ENCODE measurements around the gene POU2F3.

POU2F3 gene

GRCh38 chr11:120279502-120279901 is 39.6 kb downstream of the POU2F3 start:
- H3K27me3 ChIP-seq = peaks cover 39% of the 10 kb centered on the region
- no peak for TF ChIP-seq CTCF (IDR thresholded peaks at IDR 0.05)
- H3K36me3 ChIP-seq = no peaks in the 10 kb centered on the region
- H3K27ac ChIP-seq = no peak overlapping the region
- H3K4me1 ChIP-seq (ENCODE audit: control insufficient read depth in 1 of 2, insufficient read depth in 1 of 2, low read depth in 1 of 2, low read length in 1 of 2) = no peaks in the 10 kb centered on the region
- H3K9me3 ChIP-seq = no peaks in the 10 kb centered on the region
- H3K4me3 ChIP-seq (ENCODE audit: low read depth in 1 of 2, low read length in 1 of 2) = no peak overlapping the region

- Histone ChIP-seq H3K27ac (no peak overlapping the region), H3K27me3 (peaks cover 32% of the 10 kb centered on the region), H3K9me3 (no peaks in the 10 kb centered on the region), H3K4me1 (ENCODE audit: control insufficient read depth in 1 of 2, insufficient read depth in 1 of 2, low read depth in 1 of 2, low read length in 1 of 2) (no peaks in the 10 kb centered on the region), H3K4me3 (ENCODE audit: low read depth in 1 of 2, low read length in 1 of 2) (no peak overlapping the region), H3K36me3 (no peaks in the 10 kb centered on the region)
- TF ChIP-seq CTCF (IDR thresholded peaks at IDR 0.05) = no peak
These were observed 40.7 kb downstream of the POU2F3 start for GRCh38 chr11:120280600-120281051.

- TF ChIP-seq CTCF (IDR thresholded peaks at IDR 0.05) = no peak
- Histone ChIP-seq H3K9me3 (no peaks in the 10 kb centered on the region), H3K27ac (no peak overlapping the region), H3K27me3 (peaks cover 27% of the 10 kb centered on the region), H3K4me3 (ENCODE audit: low read depth in 1 of 2, low read length in 1 of 2) (no peak overlapping the region), H3K4me1 (ENCODE audit: control insufficient read depth in 1 of 2, insufficient read depth in 1 of 2, low read depth in 1 of 2, low read length in 1 of 2) (no peaks in the 10 kb centered on the region), H3K36me3 (no peaks in the 10 kb centered on the region)
These were observed 41.3 kb downstream of the POU2F3 start for GRCh38 chr11:120281143-120281795.

- no peaks in the 10 kb centered on the region for H3K36me3 ChIP-seq
- H3K27me3 ChIP-seq = peaks cover 32% of the 10 kb centered on the region
- H3K27ac ChIP-seq = no peak overlapping the region
- TF ChIP-seq CTCF (IDR thresholded peaks at IDR 0.05) = no peak
- H3K4me1 ChIP-seq (ENCODE audit: control insufficient read depth in 1 of 2, insufficient read depth in 1 of 2, low read depth in 1 of 2, low read length in 1 of 2) = no peaks in the 10 kb centered on the region
- no peaks in the 10 kb centered on the region for H3K9me3 ChIP-seq
- no peak overlapping the region for H3K4me3 ChIP-seq (ENCODE audit: low read depth in 1 of 2, low read length in 1 of 2)
These were observed 43.2 kb downstream of the POU2F3 start for GRCh38 chr11:120283124-120283523.

- TF ChIP-seq CTCF (IDR thresholded peaks at IDR 0.05) = no peak
- no peaks in the 10 kb centered on the region for H3K4me1 ChIP-seq (ENCODE audit: control insufficient read depth in 1 of 2, insufficient read depth in 1 of 2, low read depth in 1 of 2, low read length in 1 of 2)
- no peaks in the 10 kb centered on the region for H3K36me3 ChIP-seq
- peaks cover 38% of the 10 kb centered on the region for H3K27me3 ChIP-seq
- H3K27ac ChIP-seq = no peak overlapping the region
- no peaks in the 10 kb centered on the region for H3K9me3 ChIP-seq
- H3K4me3 ChIP-seq (ENCODE audit: low read depth in 1 of 2, low read length in 1 of 2) = no peak overlapping the region
These were observed 44.3 kb downstream of the POU2F3 start for GRCh38 chr11:120284272-120284671.

Data from neutrophil (primary cell).